ENCODE data around the gene ERG28.

ERG28 gene

GRCh38 chr14:75690010-75690409 lies 29.3 kb upstream of the ERG28 start:
- H3K27me3 ChIP-seq (replicated peaks) = no peaks in the 10 kb centered on the region
- peaks cover 14% of the 10 kb centered on the region for H3K36me3 ChIP-seq (replicated peaks)
- in situ Hi-C loops (cut with HindIII; ENCODE audit: low pct_ligation_motif_present, low sequenced_read_pairs) = no loop called here
- H3K27ac ChIP-seq = no peak overlapping the region
- no peak for DNase-seq
- H3K4me3 ChIP-seq (ENCODE audit: low read depth, low read length) = no peak overlapping the region
- TF ChIP-seq CTCF (IDR thresholded peaks at IDR 0.05; ENCODE audit: low read depth, low read length, missing control alignments) = no peak

- DNase-seq = peak; percentile 26
- H3K4me3 ChIP-seq (ENCODE audit: low read depth, low read length) = no peak overlapping the region
- in situ Hi-C loops (cut with HindIII; ENCODE audit: low pct_ligation_motif_present, low sequenced_read_pairs) = no loop called here
- H3K27me3 ChIP-seq (replicated peaks) = no peaks in the 10 kb centered on the region
- no peak overlapping the region for H3K27ac ChIP-seq
- peaks cover 12% of the 10 kb centered on the region for H3K36me3 ChIP-seq (replicated peaks)
- no peak for TF ChIP-seq CTCF (IDR thresholded peaks at IDR 0.05; ENCODE audit: low read depth, low read length, missing control alignments)
These were observed 28.3 kb upstream of the ERG28 start for GRCh38 chr14:75689012-75689411.

GRCh38 chr14:75685910-75686309 lies 25.2 kb upstream of the ERG28 start:
- TF ChIP-seq CTCF (IDR thresholded peaks at IDR 0.05; ENCODE audit: low read depth, low read length, missing control alignments) = no peak
- DNase-seq = no peak
- Histone ChIP-seq H3K27ac (no peak overlapping the region), H3K27me3 (replicated peaks) (no peaks in the 10 kb centered on the region), H3K36me3 (replicated peaks) (peaks cover 12% of the 10 kb centered on the region), H3K4me3 (ENCODE audit: low read depth, low read length) (no peak overlapping the region)
- in situ Hi-C loops (cut with HindIII; ENCODE audit: low pct_ligation_motif_present, low sequenced_read_pairs) = no loop called here

- DNase-seq = no peak
- Histone ChIP-seq H3K27me3 (replicated peaks) (no peaks in the 10 kb centered on the region), H3K4me3 (ENCODE audit: low read depth, low read length) (no peak overlapping the region), H3K27ac (no peak overlapping the region), H3K36me3 (replicated peaks) (peaks cover under 1% of the 10 kb centered on the region)
- peak; percentile 59 for TF ChIP-seq CTCF (IDR thresholded peaks at IDR 0.05; ENCODE audit: low read depth, low read length, missing control alignments)
- in situ Hi-C loops (cut with HindIII; ENCODE audit: low pct_ligation_motif_present, low sequenced_read_pairs) = no loop called here
These were observed 14.7 kb upstream of the ERG28 start for GRCh38 chr14:75675265-75675960.

- Histone ChIP-seq H3K36me3 (replicated peaks) (peaks cover 7% of the 10 kb centered on the region), H3K4me3 (ENCODE audit: low read depth, low read length) (no peak overlapping the region), H3K27ac (no peak overlapping the region), H3K27me3 (replicated peaks) (no peaks in the 10 kb centered on the region)
- in situ Hi-C loops (cut with HindIII; ENCODE audit: low pct_ligation_motif_present, low sequenced_read_pairs) = no loop called here
- no peak for DNase-seq
- TF ChIP-seq CTCF (IDR thresholded peaks at IDR 0.05; ENCODE audit: low read depth, low read length, missing control alignments) = no peak
These were observed 12.8 kb upstream of the ERG28 start for GRCh38 chr14:75673345-75674035.
